Measurements from ENCODE around the gene EDDM13.

- no peak for TF ChIP-seq ESRRA (CRISPR knock-in tag; IDR thresholded peaks at IDR 0.05; ENCODE audit: low read depth)
- no peak for TF ChIP-seq BORCS8-MEF2B (CRISPR knock-in tag; IDR thresholded peaks at IDR 0.05)
- TF ChIP-seq POLR2AphosphoS5 (IDR thresholded peaks at IDR 0.05; ENCODE audit: low read depth, low read length): no peak
- no peak for TF ChIP-seq CTCF (CRISPR knock-in tag; IDR thresholded peaks at IDR 0.05)
- no peak for TF ChIP-seq POLR2A (IDR thresholded peaks at IDR 0.05; ENCODE audit: insufficient read depth in 1 of 2, low read depth in 2 of 2, low read length in 2 of 2)
- no peak for TF ChIP-seq MZF1 (CRISPR knock-in tag; IDR thresholded peaks at IDR 0.05; ENCODE audit: borderline replicate concordance)
- TF ChIP-seq RELA (CRISPR knock-in tag; IDR thresholded peaks at IDR 0.05): no peak
- no peak for TF ChIP-seq ZNF331 (CRISPR knock-in tag; IDR thresholded peaks at IDR 0.05)
- TF ChIP-seq ATF2 (CRISPR knock-in tag; IDR thresholded peaks at IDR 0.05): no peak
- no peak for TF ChIP-seq ZBTB43 (CRISPR knock-in tag; conservative IDR thresholded peaks at IDR 0.05)
- no peak for TF ChIP-seq BRF2 (CRISPR knock-in tag; IDR thresholded peaks at IDR 0.05)
- no peak for TF ChIP-seq RBFOX2 (IDR thresholded peaks at IDR 0.05; ENCODE audit: low read depth, low read length)
- TF ChIP-seq TAF1 (CRISPR knock-in tag; IDR thresholded peaks at IDR 0.05): no peak
- TF ChIP-seq SMARCC2 (IDR thresholded peaks at IDR 0.05): no peak
These were observed at the start of gene EDDM13 for GRCh38 chr19:56272161-56272798.
